Measurements from ENCODE around the gene CLCN5.

Gene CLCN5

DNA sequence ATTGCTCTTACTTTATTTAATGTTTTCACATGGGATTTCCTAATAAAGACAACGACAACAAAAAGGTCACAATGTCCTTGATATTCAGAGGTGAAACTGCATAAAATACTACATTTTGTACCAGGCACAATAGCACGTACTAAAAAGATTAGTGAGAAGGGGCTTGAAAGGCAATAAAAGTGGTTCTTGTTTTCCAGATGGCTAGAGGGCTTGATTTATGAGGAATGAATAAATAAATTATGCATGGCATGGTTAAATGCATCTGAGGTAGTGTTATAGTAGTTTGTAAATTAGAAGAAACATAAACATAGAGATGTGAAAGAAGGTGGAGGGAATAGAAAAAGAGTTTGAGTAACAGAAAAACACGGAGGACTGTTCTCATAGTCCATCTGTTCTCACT is 123.4 kb downstream of the CLCN5 start:
- Histone ChIP-seq H3K9ac (ENCODE audit: low read length) (no peak overlapping the region), H3K27ac (ENCODE audit: low read depth, low read length) (no peak overlapping the region), H3K9me2 (replicated peaks; ENCODE audit: insufficient read depth, low read length) (no peaks in the 10 kb centered on the region), H3K79me2 (ENCODE audit: insufficient read depth, low read length) (no peaks in the 10 kb centered on the region), H3F3A (ENCODE audit: insufficient read depth) (no peaks in the 10 kb centered on the region), H3K4me3 (ENCODE audit: insufficient read depth, low read length, poor library complexity, severe bottlenecking) (no peak overlapping the region), H3K9me3 (ENCODE audit: insufficient read depth, low read length) (no peaks in the 10 kb centered on the region), H4K20me1 (ENCODE audit: low read depth, low read length) (no peaks in the 10 kb centered on the region), H3K27me3 (ENCODE audit: low read length) (no peaks in the 10 kb centered on the region), H2AFZ (ENCODE audit: low read depth, low read length, severe bottlenecking) (no peak overlapping the region), H3K36me3 (ENCODE audit: low read length) (no peaks in the 10 kb centered on the region), H3K4me2 (ENCODE audit: low read depth, low read length, poor library complexity, severe bottlenecking) (no peak overlapping the region)
- TF ChIP-seq CTCF (IDR thresholded peaks at IDR 0.05; ENCODE audit: insufficient read depth, low read length, poor library complexity, severe bottlenecking) (no peak), EZH2phosphoT487 (conservative IDR thresholded peaks at IDR 0.05; ENCODE audit: low read length) (no peak)

DNA sequence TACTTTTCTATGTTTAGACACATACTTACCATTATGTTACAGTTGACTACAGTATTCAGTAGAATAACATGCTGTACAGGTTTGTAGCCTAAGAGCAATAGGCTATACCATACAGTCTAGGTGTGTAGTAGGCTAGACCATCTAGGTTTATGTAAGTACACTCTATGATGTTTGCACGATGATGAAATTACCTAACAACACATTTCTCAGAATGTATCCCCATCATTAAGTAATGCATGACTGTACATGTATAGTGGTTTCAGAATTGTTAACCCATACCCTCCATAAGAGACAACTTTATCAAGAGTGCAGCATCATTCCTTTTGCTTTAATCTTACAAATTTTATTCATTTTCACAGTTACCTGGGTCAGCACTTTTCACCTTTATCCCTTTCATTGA is 126.8 kb downstream of the CLCN5 start:
- Histone ChIP-seq H3K79me2 (ENCODE audit: insufficient read depth, low read length) (no peaks in the 10 kb centered on the region), H3K27me3 (ENCODE audit: low read length) (no peaks in the 10 kb centered on the region), H3K27ac (ENCODE audit: low read depth, low read length) (no peak overlapping the region), H3K9me3 (ENCODE audit: insufficient read depth, low read length) (no peaks in the 10 kb centered on the region), H3K4me2 (ENCODE audit: low read depth, low read length, poor library complexity, severe bottlenecking) (no peak overlapping the region), H4K20me1 (ENCODE audit: low read depth, low read length) (no peaks in the 10 kb centered on the region), H3F3A (ENCODE audit: insufficient read depth) (no peaks in the 10 kb centered on the region), H3K9me2 (replicated peaks; ENCODE audit: insufficient read depth, low read length) (no peaks in the 10 kb centered on the region), H3K9ac (ENCODE audit: low read length) (no peak overlapping the region), H3K4me3 (ENCODE audit: insufficient read depth, low read length, poor library complexity, severe bottlenecking) (no peak overlapping the region), H3K36me3 (ENCODE audit: low read length) (no peaks in the 10 kb centered on the region), H2AFZ (ENCODE audit: low read depth, low read length, severe bottlenecking) (no peak overlapping the region)
- TF ChIP-seq EZH2phosphoT487 (conservative IDR thresholded peaks at IDR 0.05; ENCODE audit: low read length) (no peak), CTCF (IDR thresholded peaks at IDR 0.05; ENCODE audit: insufficient read depth, low read length, poor library complexity, severe bottlenecking) (no peak)

DNA sequence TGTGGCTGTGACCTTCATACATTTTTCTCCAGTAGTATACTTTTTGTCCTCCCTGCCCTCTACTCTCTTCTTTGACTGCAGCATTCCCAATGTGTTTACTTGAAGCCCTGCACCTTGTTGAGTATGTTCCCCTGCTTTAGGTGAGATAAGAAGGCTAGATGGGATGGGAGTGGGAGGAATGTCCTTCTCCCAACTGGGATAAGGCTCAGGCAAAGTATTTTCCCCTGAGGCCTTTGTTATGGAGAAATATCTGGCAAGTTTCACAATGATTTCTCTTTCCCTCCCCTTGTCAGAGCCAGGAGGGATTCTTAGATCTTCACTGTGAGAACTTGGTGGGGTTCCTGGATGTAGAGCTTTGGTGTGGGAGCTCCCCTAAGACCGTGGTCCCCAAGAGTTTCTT is 131.8 kb downstream of the CLCN5 start:
- no peaks in the 10 kb centered on the region for H3K79me2 ChIP-seq (ENCODE audit: insufficient read depth, low read length)
- H3K9ac ChIP-seq (ENCODE audit: low read length): no peak overlapping the region
- no peak overlapping the region for H3K4me2 ChIP-seq (ENCODE audit: low read depth, low read length, poor library complexity, severe bottlenecking)
- no peaks in the 10 kb centered on the region for H4K20me1 ChIP-seq (ENCODE audit: low read depth, low read length)
- H3K9me2 ChIP-seq (replicated peaks; ENCODE audit: insufficient read depth, low read length): no peaks in the 10 kb centered on the region
- no peaks in the 10 kb centered on the region for H3K9me3 ChIP-seq (ENCODE audit: insufficient read depth, low read length)
- H3K27me3 ChIP-seq (ENCODE audit: low read length): no peaks in the 10 kb centered on the region
- no peak overlapping the region for H3K4me3 ChIP-seq (ENCODE audit: insufficient read depth, low read length, poor library complexity, severe bottlenecking)
- no peaks in the 10 kb centered on the region for H3K36me3 ChIP-seq (ENCODE audit: low read length)
- H3F3A ChIP-seq (ENCODE audit: insufficient read depth): no peaks in the 10 kb centered on the region
- H3K27ac ChIP-seq (ENCODE audit: low read depth, low read length): no peak overlapping the region
- no peak for TF ChIP-seq CTCF (IDR thresholded peaks at IDR 0.05; ENCODE audit: insufficient read depth, low read length, poor library complexity, severe bottlenecking)
- TF ChIP-seq EZH2phosphoT487 (conservative IDR thresholded peaks at IDR 0.05; ENCODE audit: low read length): no peak
- H2AFZ ChIP-seq (ENCODE audit: low read depth, low read length, severe bottlenecking): no peak overlapping the region

All from SU-DHL-6 (cell line).